Muscle of leg (tissue), 11 donors: ENCODE measurements around the gene WDR54. TPM values are rescaled to one million over a fixed set of nuclear protein-coding genes. Genes with fewer than 3 reads are reported as not detected.

Source experiments
- DNase-seq: peaks from one replicate; pipeline ENCODE4 v3.0.0; 2013
- H3K27ac ChIP-seq: one replicate; pipeline ENCODE4 v1.5.1; 2013; ENCODE audit warnings: mild to moderate bottlenecking, low read length, control low read depth
- H3K27me3 ChIP-seq: one replicate; pipeline ENCODE4 v1.6.1; 2013; ENCODE audit warnings: low read length; ENCODE audit not compliant: control insufficient read depth, insufficient read depth
- H3K36me3 ChIP-seq: one replicate; pipeline ENCODE4 v1.6.1; 2013; ENCODE audit warnings: low read length; ENCODE audit not compliant: control insufficient read depth, insufficient read depth
- H3K4me1 ChIP-seq: one replicate; pipeline ENCODE4 v1.6.1; 2013; ENCODE audit warnings: low read length; ENCODE audit not compliant: control insufficient read depth, insufficient read depth
- H3K4me3 ChIP-seq: one replicate; pipeline ENCODE4 v1.5.1; 2013; ENCODE audit warnings: low read length, control low read depth
- H3K9me3 ChIP-seq: replicated peaks from 2 replicates; pipeline ENCODE4 v1.6.1; 2013; ENCODE audit warnings: low read depth, low read length; ENCODE audit not compliant: control insufficient read depth
- WGBS: methylation state at CpG from one replicate; pipeline ENCODE4 v1.1.5; 2013; ENCODE audit warnings: missing lambda C conversion rate; ENCODE audit not compliant: insufficient coverage; 5-methylcytosine and 5-hydroxymethylcytosine counted together
- polyA plus RNA-seq, 8 donors: library from polyadenylated mRNA; unstranded; fragments of 120-200 nt; gene quantifications; one replicate each; pipeline versions ENCODE4 v1.2.1 to v1.2.3, GENCODE V29; 2013; ENCODE audit warnings: inconsistent platforms in 1 of 8, low replicate concordance in 1 of 8; ENCODE audit not compliant: insufficient read length in 8 of 8, insufficient read depth in 1 of 8
- total RNA-seq: library from RNA; stranded (reverse); fragments of 120-200 nt; gene quantifications from one replicate; pipeline ENCODE4 v1.2.4, GENCODE V29; 2013

The WDR54 gene
- total and polyA plus RNA-seq, 9 donors, result 7.5 to 15.8 (median 11.0) TPM

DNA sequence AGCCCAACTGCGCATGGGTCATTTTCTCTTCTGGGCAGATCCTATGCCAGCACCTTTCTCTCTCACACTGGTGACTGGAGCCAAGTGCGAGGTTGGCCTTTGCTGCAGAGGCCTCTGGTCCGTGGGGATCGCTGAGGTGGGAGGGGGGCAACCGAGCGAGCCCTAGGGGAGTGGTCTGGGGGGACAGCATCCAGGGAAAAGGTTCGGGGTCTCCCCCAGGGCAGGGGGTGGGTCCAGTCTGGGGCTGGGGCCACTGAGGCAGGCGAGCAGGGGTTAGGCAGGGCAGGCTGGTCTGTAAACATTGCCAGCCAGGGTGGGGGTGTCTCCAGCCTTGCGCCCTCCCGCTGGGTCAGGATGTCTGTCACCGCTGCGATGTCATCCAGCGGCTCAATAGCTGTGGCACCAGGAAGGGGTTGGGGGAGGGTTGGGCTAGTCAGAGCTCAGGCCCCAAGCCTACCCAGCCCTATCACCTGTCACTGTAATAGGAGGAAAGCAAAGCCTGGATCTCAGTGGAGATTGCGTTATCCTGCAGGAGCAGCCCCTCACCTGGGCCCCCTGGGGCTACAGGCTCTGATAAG lies 4.7 kb downstream of the WDR54 start:
- H3K27ac ChIP-seq, result no peak overlapping the region
- DNase-seq, result no peak
- no peaks in the 10 kb centered on the region for H3K9me3 ChIP-seq
- H3K27me3 ChIP-seq, result no peaks in the 10 kb centered on the region
- H3K4me1 ChIP-seq, result peaks cover 8% of the 10 kb centered on the region
- peaks cover 63% of the 10 kb centered on the region for H3K36me3 ChIP-seq
- no peak overlapping the region for H3K4me3 ChIP-seq
- WGBS, result 80% methylated on average over 11 of the region's 14 CpGs

DNA sequence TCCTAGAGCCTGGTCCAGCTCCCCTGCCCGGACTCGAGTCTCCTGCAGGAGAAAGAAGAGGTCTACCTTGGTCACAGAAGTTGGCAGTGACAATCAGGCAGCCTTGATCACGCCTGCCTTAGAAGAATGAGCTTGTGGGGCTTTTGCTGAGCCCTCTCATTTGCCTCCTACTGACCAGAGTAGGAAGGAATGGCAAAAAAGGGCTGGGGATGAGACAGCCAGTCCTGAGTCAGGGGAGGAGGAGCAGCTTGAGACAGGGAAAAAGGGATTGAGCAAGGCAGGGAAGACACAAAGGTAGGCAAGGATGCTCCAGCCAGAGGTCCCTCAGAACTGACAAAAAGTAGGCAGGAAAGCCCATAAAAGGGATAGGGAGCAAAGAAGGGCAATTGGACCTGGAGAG lies 6.0 kb downstream of the WDR54 start:
- no peaks in the 10 kb centered on the region for H3K9me3 ChIP-seq
- no peak overlapping the region for H3K27ac ChIP-seq
- H3K36me3 ChIP-seq, result peaks cover 75% of the 10 kb centered on the region
- no peak for DNase-seq
- WGBS, result 89% methylated on average over 3 of the region's 3 CpGs
- H3K4me1 ChIP-seq, result no peaks in the 10 kb centered on the region
- H3K4me3 ChIP-seq, result no peak overlapping the region
- H3K27me3 ChIP-seq, result no peaks in the 10 kb centered on the region

DNA sequence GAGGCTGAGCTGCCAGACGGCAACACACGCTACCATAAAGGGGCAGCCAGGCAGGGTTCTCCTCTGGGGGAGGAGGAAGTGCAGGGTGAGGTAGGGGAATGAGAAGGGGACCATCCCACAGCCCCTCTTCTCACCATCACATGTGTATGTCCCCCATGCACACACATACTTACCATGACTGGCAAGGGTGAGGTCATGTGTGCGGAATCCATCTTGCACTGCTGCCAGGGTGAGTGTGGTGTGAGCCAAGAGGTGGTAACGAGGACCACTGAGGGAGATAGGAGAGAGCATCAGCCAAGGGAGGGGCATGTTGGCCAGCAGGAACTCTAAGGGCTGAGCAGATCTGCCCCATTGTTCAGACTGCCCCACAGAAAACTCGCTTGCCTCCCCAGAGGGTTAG lies 7.1 kb downstream of the WDR54 start:
- Histone ChIP-seq H3K27ac (no peak overlapping the region), H3K4me1 (no peaks in the 10 kb centered on the region), H3K36me3 (peaks cover 76% of the 10 kb centered on the region), H3K27me3 (no peaks in the 10 kb centered on the region), H3K9me3 (no peaks in the 10 kb centered on the region), H3K4me3 (no peak overlapping the region)
- WGBS, result 68% methylated on average over 2 of the region's 5 CpGs
- no peak for DNase-seq

DNA sequence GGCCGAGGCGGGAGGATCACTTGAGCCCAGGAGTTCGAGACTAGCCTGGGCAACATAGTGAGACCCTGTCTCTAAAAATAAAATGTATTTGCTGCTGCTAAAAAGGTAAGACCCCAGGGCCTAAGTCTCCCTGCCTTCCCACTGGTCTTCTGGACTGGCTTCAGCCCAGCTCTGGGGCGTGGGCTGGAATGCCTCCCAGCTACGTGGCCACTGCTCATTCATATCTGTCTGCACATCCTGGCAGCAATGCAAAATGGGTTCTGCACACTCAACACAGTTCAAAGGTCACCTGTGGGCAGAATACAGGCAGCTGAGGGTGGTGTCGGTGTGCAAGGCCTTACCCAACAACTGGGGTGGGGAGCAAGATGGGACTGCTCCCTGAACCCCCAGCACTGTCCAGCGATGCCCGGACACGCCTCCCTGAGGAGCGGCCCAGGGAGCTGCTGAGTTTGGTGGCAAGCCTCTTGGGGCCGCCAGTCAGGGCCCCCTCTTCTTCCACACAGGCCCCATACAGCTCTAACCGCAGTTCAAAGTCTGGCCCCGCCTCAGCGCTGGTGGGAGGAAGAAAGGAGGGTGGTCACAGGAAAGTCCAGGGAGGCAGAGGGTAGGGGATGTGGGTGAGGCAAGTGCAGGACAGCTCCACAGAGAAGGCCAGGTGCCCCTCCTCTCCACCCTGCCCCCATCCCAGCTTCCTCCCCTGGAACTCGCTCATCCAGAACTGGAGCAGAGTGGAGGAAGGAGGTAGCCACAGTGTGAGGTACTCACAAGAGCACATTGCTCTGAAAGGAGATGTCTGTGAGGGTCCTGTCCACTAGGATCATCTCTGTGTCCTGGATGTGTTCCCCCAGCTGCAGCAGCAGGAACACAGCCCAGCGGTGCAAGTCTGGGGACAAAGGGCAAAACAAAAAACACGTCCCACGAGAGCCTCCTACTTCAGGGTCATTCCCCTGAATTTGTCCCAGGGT lies 8.2 kb downstream of the WDR54 start:
- 75% methylated on average over 6 of the region's 18 CpGs for WGBS
- Histone ChIP-seq H3K4me1 (no peaks in the 10 kb centered on the region), H3K9me3 (no peaks in the 10 kb centered on the region), H3K27me3 (no peaks in the 10 kb centered on the region), H3K36me3 (peaks cover 77% of the 10 kb centered on the region), H3K27ac (no peak overlapping the region), H3K4me3 (no peak overlapping the region)
- DNase-seq, result no peak

DNA sequence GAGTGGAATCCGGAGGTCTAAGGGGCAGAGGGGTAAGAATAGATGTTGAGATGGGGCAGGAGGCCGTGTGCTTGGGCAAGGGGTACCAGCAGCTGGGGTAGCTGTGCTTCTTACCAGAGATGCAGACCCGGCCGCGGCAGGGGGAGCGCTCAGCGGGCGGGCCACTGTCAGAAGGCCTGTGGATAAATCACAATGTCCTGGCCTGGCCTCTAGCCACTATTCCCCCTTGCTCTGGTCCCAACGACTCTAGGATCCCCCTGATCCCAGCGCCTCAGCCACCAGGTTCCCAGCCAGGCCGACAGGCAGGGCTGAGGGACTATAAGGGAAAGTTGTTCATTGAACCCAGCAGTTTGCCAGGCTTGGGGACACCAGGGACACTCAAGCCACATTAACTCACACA lies 9.0 kb downstream of the WDR54 start:
- Histone ChIP-seq H3K9me3 (no peaks in the 10 kb centered on the region), H3K4me1 (no peaks in the 10 kb centered on the region), H3K4me3 (no peak overlapping the region), H3K27me3 (no peaks in the 10 kb centered on the region), H3K27ac (no peak overlapping the region), H3K36me3 (peaks cover 78% of the 10 kb centered on the region)
- DNase-seq, result no peak
- 88% methylated on average over 6 of the region's 11 CpGs for WGBS

DNA sequence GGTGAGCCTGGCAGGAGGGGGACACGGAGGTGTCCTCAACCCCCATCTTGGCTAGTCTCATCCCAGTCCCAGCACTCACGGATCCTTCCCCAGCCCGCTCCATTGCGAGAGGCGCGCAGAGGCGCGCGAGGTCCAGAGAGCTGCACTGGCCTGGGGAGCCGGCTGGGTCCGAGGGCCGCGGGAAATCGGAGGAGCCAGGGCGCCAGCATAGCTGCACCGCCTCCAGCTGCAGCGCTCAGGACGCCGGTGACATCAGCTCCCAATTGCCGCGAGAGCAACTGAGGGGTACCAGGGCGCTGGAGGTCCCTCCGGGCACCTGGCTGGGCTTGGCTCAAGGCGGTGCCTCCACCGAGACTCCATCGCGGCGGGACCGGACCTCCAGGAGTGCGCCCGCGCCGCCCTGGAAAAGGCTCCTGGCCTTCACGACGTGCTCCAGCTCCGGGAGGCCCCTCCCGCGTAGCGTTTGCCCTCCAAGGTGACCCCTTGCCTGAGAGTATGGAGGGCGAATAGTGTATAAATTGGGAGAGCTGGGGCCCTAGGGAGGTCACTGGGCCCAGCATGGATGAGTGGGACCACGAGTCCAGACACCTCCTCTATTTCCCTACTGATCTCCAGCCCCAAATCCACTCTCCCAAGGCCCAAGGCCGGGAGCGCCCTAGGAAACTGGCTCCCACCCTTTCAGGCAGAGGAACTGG lies 14.7 kb downstream of the WDR54 start:
- H3K27me3 ChIP-seq, result no peaks in the 10 kb centered on the region
- H3K4me3 ChIP-seq, result peak overlapping the region; percentile 4
- no peaks in the 10 kb centered on the region for H3K9me3 ChIP-seq
- WGBS, result 52% methylated on average over 31 of the region's 43 CpGs
- H3K4me1 ChIP-seq, result peaks cover 52% of the 10 kb centered on the region
- no peak for DNase-seq
- peaks cover 35% of the 10 kb centered on the region for H3K36me3 ChIP-seq
- peak overlapping the region; percentile 29 for H3K27ac ChIP-seq

- 44% methylated on average over 4 of the region's 6 CpGs for WGBS
- Histone ChIP-seq H3K27ac (peak overlapping the region; percentile 29), H3K4me1 (peaks cover 60% of the 10 kb centered on the region), H3K36me3 (peaks cover 27% of the 10 kb centered on the region), H3K9me3 (no peaks in the 10 kb centered on the region), H3K27me3 (peaks cover 2% of the 10 kb centered on the region), H3K4me3 (no peak overlapping the region)
- no peak for DNase-seq
These were observed 15.5 kb downstream of the WDR54 start for GRCh38 chr2:74436848-74437695.

GRCh38 chr2:74438248-74438647 lies 16.7 kb downstream of the WDR54 start:
- 83% methylated on average over 1 of the region's 1 CpG for WGBS
- no peak overlapping the region for H3K27ac ChIP-seq

DNA sequence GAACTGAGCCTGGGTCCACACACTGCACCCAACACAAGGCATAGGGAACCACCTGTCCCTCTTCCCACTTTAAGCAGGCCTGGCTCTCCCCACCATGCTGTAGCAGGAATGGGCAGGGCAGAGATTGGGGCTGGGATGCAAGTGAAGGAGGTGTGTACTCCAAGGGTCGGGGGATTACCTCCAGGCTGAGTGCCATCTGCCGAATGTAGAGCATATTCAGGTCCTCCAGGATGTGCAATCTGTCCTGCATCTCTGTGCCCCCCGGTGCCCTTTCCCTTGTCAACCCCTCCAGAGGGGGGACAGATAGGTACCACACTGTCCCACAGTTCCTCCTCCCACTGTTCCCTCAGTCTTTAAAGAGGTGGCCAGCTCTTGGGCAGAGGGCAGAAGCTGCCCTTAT lies 17.8 kb downstream of the WDR54 start:
- Histone ChIP-seq H3K4me3 (peak overlapping the region; percentile 65), H3K9me3 (no peaks in the 10 kb centered on the region), H3K4me1 (peaks cover 67% of the 10 kb centered on the region), H3K27me3 (peaks cover 2% of the 10 kb centered on the region), H3K36me3 (peaks cover 21% of the 10 kb centered on the region), H3K27ac (peak overlapping the region; percentile 99)
- 3% methylated on average over 3 of the region's 3 CpGs for WGBS
- no peak for DNase-seq

More at GRCh38 chr2:74438248-74438647, 16.7 kb downstream of the WDR54 start:
- Histone ChIP-seq H3K27me3 (peaks cover 2% of the 10 kb centered on the region), H3K4me3 (no peak overlapping the region), H3K36me3 (peaks cover 21% of the 10 kb centered on the region), H3K4me1 (peaks cover 63% of the 10 kb centered on the region), H3K9me3 (no peaks in the 10 kb centered on the region)
- no peak for DNase-seq
